ENCODE data around the gene CFAP43. TPM values are rescaled to one million over a fixed set of nuclear protein-coding genes. Genes with fewer than 3 reads are reported as not detected.

The CFAP43 gene
- total RNA-seq, 2 donors from 2014 or later, result 2.6 to 4.1 TPM

DNA sequence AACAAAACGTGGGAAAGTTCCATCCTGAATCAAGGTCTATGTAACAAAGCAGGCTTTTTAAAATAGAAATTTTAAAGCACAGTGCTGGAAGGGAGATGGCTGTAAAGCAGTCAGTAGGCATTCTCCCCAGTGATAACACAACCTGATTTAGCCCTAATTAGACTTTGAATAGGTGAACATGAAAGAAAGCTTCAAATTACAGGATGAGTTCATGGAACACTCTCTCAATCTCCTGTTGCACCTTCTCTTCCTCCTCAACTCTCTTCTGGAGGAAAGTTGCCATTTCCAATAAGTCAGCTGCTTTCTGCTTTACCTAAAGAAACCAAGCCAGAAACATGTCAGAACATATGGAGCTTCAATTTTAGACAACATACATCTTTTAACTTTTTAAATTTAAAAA lies 90.1 kb downstream of the CFAP43 start:
- WGBS, 2 experiments (ENCODE audit: insufficient coverage in 1 of 2, insufficient read length in 1 of 2), result 19% methylated on average over 1 of the region's 1 CpG; no CpG with 5 or more reads in 1 of the 2 experiments
- no peaks in the 10 kb centered on the region for H3K36me3 ChIP-seq (ENCODE audit: control insufficient read depth, insufficient read depth, low read length)
- no peaks in the 10 kb centered on the region for H3K9me3 ChIP-seq (ENCODE audit: control insufficient read depth, low read length)
- Mint-ChIP-seq H3K27me3 (ENCODE audit: insufficient read depth) (no peaks in the 10 kb centered on the region), H3K36me3 (ENCODE audit: low read depth) (no peaks in the 10 kb centered on the region), H3K27ac (no peak overlapping the region), H3K4me3 (no peak overlapping the region), H3K4me1 (peaks cover 18% of the 10 kb centered on the region), H3K9me3 (no peaks in the 10 kb centered on the region)
- peaks cover 2% of the 10 kb centered on the region for H3K4me1 ChIP-seq (ENCODE audit: control insufficient read depth, insufficient read depth, low read length)
- H3K4me3 ChIP-seq (ENCODE audit: low read length), result no peak overlapping the region
- DNase-seq, result no peak
- H3K27ac ChIP-seq (ENCODE audit: low read depth, low read length), result no peak overlapping the region
- no peak overlapping the region for H3K9ac ChIP-seq (ENCODE audit: extremely low read depth, low read length, poor library complexity, severe bottlenecking)
- no peaks in the 10 kb centered on the region for H3K27me3 ChIP-seq (ENCODE audit: control insufficient read depth, insufficient read depth, low read length, poor library complexity, severe bottlenecking)
- TF ChIP-seq, protein P1, sequence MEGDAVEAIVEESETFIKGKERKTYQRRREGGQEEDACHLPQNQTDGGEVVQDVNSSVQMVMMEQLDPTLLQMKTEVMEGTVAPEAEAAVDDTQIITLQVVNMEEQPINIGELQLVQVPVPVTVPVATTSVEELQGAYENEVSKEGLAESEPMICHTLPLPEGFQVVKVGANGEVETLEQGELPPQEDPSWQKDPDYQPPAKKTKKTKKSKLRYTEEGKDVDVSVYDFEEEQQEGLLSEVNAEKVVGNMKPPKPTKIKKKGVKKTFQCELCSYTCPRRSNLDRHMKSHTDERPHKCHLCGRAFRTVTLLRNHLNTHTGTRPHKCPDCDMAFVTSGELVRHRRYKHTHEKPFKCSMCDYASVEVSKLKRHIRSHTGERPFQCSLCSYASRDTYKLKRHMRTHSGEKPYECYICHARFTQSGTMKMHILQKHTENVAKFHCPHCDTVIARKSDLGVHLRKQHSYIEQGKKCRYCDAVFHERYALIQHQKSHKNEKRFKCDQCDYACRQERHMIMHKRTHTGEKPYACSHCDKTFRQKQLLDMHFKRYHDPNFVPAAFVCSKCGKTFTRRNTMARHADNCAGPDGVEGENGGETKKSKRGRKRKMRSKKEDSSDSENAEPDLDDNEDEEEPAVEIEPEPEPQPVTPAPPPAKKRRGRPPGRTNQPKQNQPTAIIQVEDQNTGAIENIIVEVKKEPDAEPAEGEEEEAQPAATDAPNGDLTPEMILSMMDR (conservative IDR thresholded peaks at IDR 0.05), result no peak

DNA sequence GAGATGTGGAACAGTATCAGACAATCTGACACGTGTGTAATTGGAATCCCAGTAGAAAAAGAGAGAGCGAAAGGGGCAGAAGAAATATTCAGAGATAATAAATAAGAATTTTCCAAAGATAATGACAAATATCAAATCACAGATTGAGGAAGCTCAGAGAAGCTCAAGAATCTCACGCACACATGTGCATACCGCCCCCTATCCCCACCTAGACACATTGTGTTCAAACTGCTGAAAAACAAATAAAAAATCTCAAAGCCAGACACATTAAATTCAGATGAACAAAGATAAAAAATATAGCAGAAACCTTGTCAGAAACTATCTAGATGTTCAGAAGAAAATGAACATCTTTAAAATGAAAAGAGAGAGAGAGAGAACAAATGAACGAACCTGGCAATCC lies 92.9 kb downstream of the CFAP43 start:
- no peaks in the 10 kb centered on the region for H3K27me3 Mint-ChIP-seq (ENCODE audit: insufficient read depth)
- Histone ChIP-seq H3K27ac (ENCODE audit: low read depth, low read length) (no peak overlapping the region), H3K36me3 (ENCODE audit: control insufficient read depth, insufficient read depth, low read length) (no peaks in the 10 kb centered on the region), H3K27me3 (ENCODE audit: control insufficient read depth, insufficient read depth, low read length, poor library complexity, severe bottlenecking) (no peaks in the 10 kb centered on the region), H3K4me1 (ENCODE audit: control insufficient read depth, insufficient read depth, low read length) (peaks cover 2% of the 10 kb centered on the region), H3K9ac (ENCODE audit: extremely low read depth, low read length, poor library complexity, severe bottlenecking) (no peak overlapping the region), H3K4me3 (ENCODE audit: low read length) (no peak overlapping the region), H3K9me3 (ENCODE audit: control insufficient read depth, low read length) (no peaks in the 10 kb centered on the region)
- H3K9me3 Mint-ChIP-seq, result no peaks in the 10 kb centered on the region
- no peaks in the 10 kb centered on the region for H3K36me3 Mint-ChIP-seq (ENCODE audit: low read depth)
- no peak overlapping the region for H3K27ac Mint-ChIP-seq
- DNase-seq, result no peak
- TF ChIP-seq, protein P1 (conservative IDR thresholded peaks at IDR 0.05), result peak; percentile 60
- no peak overlapping the region for H3K4me3 Mint-ChIP-seq
- peaks cover 14% of the 10 kb centered on the region for H3K4me1 Mint-ChIP-seq
- 86 to 100% methylated on average over 2 to 5 of the region's 5 CpGs for WGBS, 2 experiments (ENCODE audit: insufficient coverage in 1 of 2, insufficient read length in 1 of 2)

DNA sequence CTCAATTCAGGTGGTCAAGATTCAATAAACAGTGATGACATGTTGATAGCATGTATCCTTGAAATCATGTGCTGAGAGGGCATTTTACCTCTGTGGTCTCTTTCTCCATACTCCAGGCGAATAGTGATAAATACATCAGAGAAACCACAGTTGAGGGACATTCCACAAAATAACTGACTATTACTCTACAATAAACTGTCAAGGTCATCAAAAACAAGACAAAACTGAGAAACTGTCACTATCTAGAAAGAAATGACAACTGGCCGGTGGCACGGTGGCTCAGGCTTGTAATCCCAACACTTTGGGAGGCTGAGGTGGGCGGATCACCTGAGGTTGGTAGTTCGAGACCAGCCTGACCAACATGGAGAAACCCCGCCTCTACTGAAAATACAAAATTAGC lies 94.0 kb downstream of the CFAP43 start:
- TF ChIP-seq, protein P1 (conservative IDR thresholded peaks at IDR 0.05), result no peak
- Mint-ChIP-seq H3K36me3 (ENCODE audit: low read depth) (no peaks in the 10 kb centered on the region), H3K27ac (no peak overlapping the region), H3K9me3 (no peaks in the 10 kb centered on the region), H3K4me1 (peaks cover 5% of the 10 kb centered on the region), H3K4me3 (no peak overlapping the region), H3K27me3 (ENCODE audit: insufficient read depth) (no peaks in the 10 kb centered on the region)
- Histone ChIP-seq H3K9ac (ENCODE audit: extremely low read depth, low read length, poor library complexity, severe bottlenecking) (no peak overlapping the region), H3K36me3 (ENCODE audit: control insufficient read depth, insufficient read depth, low read length) (no peaks in the 10 kb centered on the region), H3K27ac (ENCODE audit: low read depth, low read length) (no peak overlapping the region), H3K9me3 (ENCODE audit: control insufficient read depth, low read length) (no peaks in the 10 kb centered on the region), H3K27me3 (ENCODE audit: control insufficient read depth, insufficient read depth, low read length, poor library complexity, severe bottlenecking) (no peaks in the 10 kb centered on the region), H3K4me1 (ENCODE audit: control insufficient read depth, insufficient read depth, low read length) (no peaks in the 10 kb centered on the region), H3K4me3 (ENCODE audit: low read length) (no peak overlapping the region)
- DNase-seq, result no peak
- WGBS, 2 experiments (ENCODE audit: insufficient coverage in 1 of 2, insufficient read length in 1 of 2), result 93 to 94% methylated on average over 3 to 6 of the region's 6 CpGs
